DND-41 (cell line): ENCODE measurements around the gene RAPGEF5.

Source experiments
- ATAC-seq: fragments of 200-7000 bp; cut with Tn5 transposase; 3 replicates; pipeline ENCODE4 v1.9.1; 2021; ENCODE audit warnings: low read depth; ENCODE audit not compliant: insufficient read depth
- DNase-seq: peaks from one replicate; pipeline ENCODE4 v3.0.0-alpha.2; 2020
- H2AFZ ChIP-seq: 2 replicates; pipeline ENCODE4 v1.6.0; 2012; ENCODE audit warnings: low read depth, low read length
- H3K27ac ChIP-seq: 2 replicates; pipeline ENCODE4 v1.5.1; 2012; ENCODE audit warnings: low read length, inconsistent platforms
- H3K27me3 ChIP-seq: fragments of 200-600 bp; sonication (generic); 2 replicates; pipeline ENCODE4 v1.6.0; 2012; ENCODE audit warnings: low read length, mild to moderate bottlenecking, inconsistent platforms; ENCODE audit not compliant: insufficient read depth, poor library complexity
- H3K36me3 ChIP-seq: 2 replicates; pipeline ENCODE4 v1.5.1; 2012; ENCODE audit warnings: low read length, inconsistent platforms; ENCODE audit not compliant: insufficient read depth
- H3K4me1 ChIP-seq: 2 replicates; pipeline ENCODE4 v1.5.1; 2012; ENCODE audit warnings: mild to moderate bottlenecking, low read length; ENCODE audit not compliant: insufficient read depth
- H3K4me2 ChIP-seq: 2 replicates; pipeline ENCODE4 v1.6.0; 2012; ENCODE audit warnings: mild to moderate bottlenecking, moderate library complexity, low read length, inconsistent platforms; ENCODE audit not compliant: insufficient read depth
- H3K4me3 ChIP-seq, 2 experiments: fragments of 200-600 bp in 1 of 2; shearing (Covaris generic) in 1 of 2; 2 replicates each; pipeline ENCODE4 v1.5.1; 2012 to 2016; ENCODE audit warnings: inconsistent platforms in 2 of 2, low read length in 2 of 2, mild to moderate bottlenecking in 2 of 2, low read depth in 1 of 2, moderate library complexity in 1 of 2
- H3K79me2 ChIP-seq: 2 replicates; pipeline ENCODE4 v1.6.0; 2012; ENCODE audit warnings: low read length, inconsistent platforms; ENCODE audit not compliant: insufficient read depth
- H3K9ac ChIP-seq: 2 replicates; pipeline ENCODE4 v1.6.0; 2012; ENCODE audit warnings: low read depth, mild to moderate bottlenecking, inconsistent platforms, low read length, moderate library complexity
- H3K9me3 ChIP-seq: 2 replicates; pipeline ENCODE4 v1.5.1; 2012; ENCODE audit warnings: low read length, moderate library complexity, mild to moderate bottlenecking, inconsistent platforms; ENCODE audit not compliant: insufficient read depth, severe bottlenecking
- H4K20me1 ChIP-seq: 2 replicates; pipeline ENCODE4 v1.6.0; 2012; ENCODE audit warnings: low read length; ENCODE audit not compliant: insufficient read depth
- CTCF ChIP-seq: IDR thresholded peaks from 2 replicates; pipeline ENCODE4 v1.5.1; 2012; ENCODE audit warnings: borderline replicate concordance, low read length, moderate library complexity, mild to moderate bottlenecking; ENCODE audit not compliant: poor library complexity, severe bottlenecking; ENCODE audit errors: extremely low read depth
- EZH2 ChIP-seq: IDR thresholded peaks from 3 replicates; pipeline ENCODE4 v1.6.1; 2012; ENCODE audit warnings: borderline replicate concordance, low read depth, mild to moderate bottlenecking, moderate library complexity, low read length, inconsistent platforms; ENCODE audit not compliant: severe bottlenecking

Gene RAPGEF5

GRCh38 chr7:22338411-22338810 lies 18.5 kb downstream of the RAPGEF5 start:
- no peak overlapping the region for H2AFZ ChIP-seq
- peaks cover 32% of the 10 kb centered on the region for H3K4me1 ChIP-seq
- no peak overlapping the region for H3K9ac ChIP-seq
- no peak overlapping the region for H3K27ac ChIP-seq
- H3K27me3 ChIP-seq, result no peaks in the 10 kb centered on the region
- H3K4me3 ChIP-seq, result no peak overlapping the region
- H3K79me2 ChIP-seq, result peaks cover 98% of the 10 kb centered on the region
- H3K9me3 ChIP-seq, result no peaks in the 10 kb centered on the region
- H3K36me3 ChIP-seq, result peaks cover 40% of the 10 kb centered on the region
- TF ChIP-seq EZH2 (no peak), CTCF (no peak)
- H4K20me1 ChIP-seq, result peaks cover 21% of the 10 kb centered on the region; the same call in 1 of the 2 replicates
- ATAC-seq, result no peak
- DNase-seq, result no peak
- H3K4me2 ChIP-seq, result no peak overlapping the region

GRCh38 chr7:22333680-22334141 lies 23.2 kb downstream of the RAPGEF5 start:
- TF ChIP-seq CTCF (no peak), EZH2 (no peak)
- Histone ChIP-seq H3K9ac (no peak overlapping the region), H3K4me3 (no peak overlapping the region), H3K9me3 (no peaks in the 10 kb centered on the region), H3K27me3 (no peaks in the 10 kb centered on the region), H3K79me2 (peaks cover 98% of the 10 kb centered on the region), H3K36me3 (peaks cover 21% of the 10 kb centered on the region), H3K4me2 (no peak overlapping the region), H4K20me1 (peaks cover 29% of the 10 kb centered on the region), H2AFZ (no peak overlapping the region), H3K27ac (no peak overlapping the region; the same call in 1 of the 2 replicates), H3K4me1 (peaks cover 40% of the 10 kb centered on the region)
- DNase-seq (no peak), ATAC-seq (no peak)

GRCh38 chr7:22332461-22332870 lies 24.5 kb downstream of the RAPGEF5 start:
- Histone ChIP-seq H3K9me3 (no peaks in the 10 kb centered on the region), H3K4me1 (peaks cover 40% of the 10 kb centered on the region), H4K20me1 (peaks cover 33% of the 10 kb centered on the region), H3K79me2 (peaks cover 98% of the 10 kb centered on the region), H3K36me3 (peaks cover 12% of the 10 kb centered on the region), H3K27ac (peak overlapping the region; percentile 34; the same call in 1 of the 2 replicates), H3K4me2 (no peak overlapping the region), H2AFZ (no peak overlapping the region), H3K9ac (no peak overlapping the region), H3K4me3 (no peak overlapping the region), H3K27me3 (no peaks in the 10 kb centered on the region)
- TF ChIP-seq CTCF (no peak), EZH2 (no peak)
- ATAC-seq (no peak), DNase-seq (no peak)
